CD4-positive, alpha-beta T cell (primary cell): ENCODE data around the gene CREB3L1. TPM values are rescaled to one million over a fixed set of nuclear protein-coding genes. Genes with fewer than 3 reads are reported as not detected.

Experiments
- ATAC-seq: fragments of 200-7000 bp; cut with Tn5 transposase; one replicate; pipeline ENCODE4 v1.10.0; 2022; ENCODE audit warnings: mild to moderate bottlenecking; ENCODE audit not compliant: poor library complexity
- CTCF ChIA-PET: fragments of 350-600 bp; sonication (Branson Sonifier 250); formaldehyde crosslinking; loops from one replicate; lab custom pipeline; 2021; ENCODE audit warnings: antibody characterized with exemption, inconsistent platforms; lab: Charles Lee
- POLR2A ChIA-PET: fragments of 350-600 bp; sonication (Branson Sonifier 250); formaldehyde crosslinking; loops from one replicate; lab custom pipeline; 2021; ENCODE audit warnings: antibody characterized with exemption, inconsistent platforms; lab: Charles Lee
- DNase-seq, 14 experiments: peaks; one replicate each; pipeline ENCODE4 v3.0.0-alpha.2; 2013 to 2020; ENCODE audit warnings: mixed read lengths in 2 of 14
- H3K27ac ChIP-seq, 2 donors: one replicate each; pipeline versions ENCODE4 v1.5.1 to v1.7.0; 2013; ENCODE audit warnings: low read length in 2 of 2, low read depth in 1 of 2, mild to moderate bottlenecking in 1 of 2
- H3K27me3 ChIP-seq, 2 experiments: 1 replicate in 1 of 2; 2 replicates in 1 of 2; pipeline versions ENCODE4 v1.6.1 to v1.7.0; 2013; ENCODE audit warnings: low read length in 2 of 2, control low read depth in 1 of 2, mild to moderate bottlenecking in 1 of 2, moderate library complexity in 1 of 2; ENCODE audit not compliant: insufficient read depth in 2 of 2, control insufficient read depth in 1 of 2
- H3K36me3 ChIP-seq: one replicate; pipeline ENCODE4 v1.6.1; 2013; ENCODE audit warnings: low read length, control low read depth; ENCODE audit not compliant: insufficient read depth
- H3K4me1 ChIP-seq: one replicate; pipeline ENCODE4 v1.6.1; 2013; ENCODE audit warnings: low read length, control low read depth; ENCODE audit not compliant: insufficient read depth
- H3K4me3 ChIP-seq: one replicate; pipeline ENCODE4 v1.5.1; 2013; ENCODE audit warnings: mild to moderate bottlenecking, low read length, moderate library complexity
- H3K9me3 ChIP-seq, 2 experiments: 1 replicate in 1 of 2; 2 replicates in 1 of 2; pipeline versions ENCODE4 v1.6.1 to v1.7.0; 2013; ENCODE audit warnings: low read length in 2 of 2, mild to moderate bottlenecking in 2 of 2, control low read depth in 1 of 2, moderate library complexity in 1 of 2; ENCODE audit not compliant: control insufficient read depth in 1 of 2, insufficient read depth in 1 of 2
- H3K27ac Mint-ChIP-seq: one replicate; pipeline ENCODE4 v1.8.0; 2020; ENCODE audit warnings: mixed read lengths
- H3K27me3 Mint-ChIP-seq: one replicate; pipeline ENCODE4 v1.8.0; 2021; ENCODE audit warnings: mixed read lengths
- H3K36me3 Mint-ChIP-seq: one replicate; pipeline ENCODE4 v1.8.0; 2021; ENCODE audit warnings: low read depth, mixed read lengths
- H3K4me1 Mint-ChIP-seq: one replicate; pipeline ENCODE4 v1.8.0; 2021; ENCODE audit warnings: low read depth, mixed read lengths
- H3K4me3 Mint-ChIP-seq: one replicate; pipeline ENCODE4 v1.8.0; 2020; ENCODE audit warnings: mild to moderate bottlenecking, mixed read lengths
- H3K9me3 Mint-ChIP-seq: one replicate; pipeline ENCODE4 v1.8.0; 2020; ENCODE audit warnings: mixed read lengths
- intact Hi-C, 2 experiments: fragments of 100-400 bp; cut with DNase I in 1 of 2; cut with micrococcal nuclease in 1 of 2; formaldehyde crosslinking; loops; one replicate each; pipeline versions ENCODE4 v1.15.1 to v1.9.0; 2023 to 2025; cut with DNase I, micrococcal nuclease
- total RNA-seq, 174 experiments: library from RNA in 2 of 174; stranded (reverse) in 2 of 174; gene quantifications; one replicate each; pipeline ENCODE4 v1.2.3 and lab custom pipeline; 2021 to 2026
- TF ChIP-seq, protein P1 (sequence below): fragments of 200-600 bp; IDR thresholded peaks from one replicate; pipeline ENCODE4 v1.8.0; 2022; ENCODE audit warnings: antibody characterized with exemption, mild to moderate bottlenecking

CREB3L1 gene
- total RNA-seq, 2 experiments from 2014 or later = not detected

GRCh38 chr11:46278387-46279125, 1.1 kb downstream of the CREB3L1 start:
- no peak overlapping the region for H3K4me3 ChIP-seq
- POLR2A ChIA-PET = no interaction called here
- H3K4me1 ChIP-seq = peaks cover 12% of the 10 kb centered on the region
- peaks cover 26 to 41% of the 10 kb centered on the region in 2 experiments for H3K27me3 ChIP-seq
- H3K9me3 ChIP-seq = peaks cover 0 to 8% of the 10 kb centered on the region in 2 experiments
- H3K27me3 Mint-ChIP-seq = peaks cover 57% of the 10 kb centered on the region
- no peak overlapping the region for H3K27ac ChIP-seq
- ATAC-seq (peak; percentile 82), DNase-seq (peak in 9 of 14 experiments; percentile 9 to 46 (median 22))
- TF ChIP-seq, protein P1, sequence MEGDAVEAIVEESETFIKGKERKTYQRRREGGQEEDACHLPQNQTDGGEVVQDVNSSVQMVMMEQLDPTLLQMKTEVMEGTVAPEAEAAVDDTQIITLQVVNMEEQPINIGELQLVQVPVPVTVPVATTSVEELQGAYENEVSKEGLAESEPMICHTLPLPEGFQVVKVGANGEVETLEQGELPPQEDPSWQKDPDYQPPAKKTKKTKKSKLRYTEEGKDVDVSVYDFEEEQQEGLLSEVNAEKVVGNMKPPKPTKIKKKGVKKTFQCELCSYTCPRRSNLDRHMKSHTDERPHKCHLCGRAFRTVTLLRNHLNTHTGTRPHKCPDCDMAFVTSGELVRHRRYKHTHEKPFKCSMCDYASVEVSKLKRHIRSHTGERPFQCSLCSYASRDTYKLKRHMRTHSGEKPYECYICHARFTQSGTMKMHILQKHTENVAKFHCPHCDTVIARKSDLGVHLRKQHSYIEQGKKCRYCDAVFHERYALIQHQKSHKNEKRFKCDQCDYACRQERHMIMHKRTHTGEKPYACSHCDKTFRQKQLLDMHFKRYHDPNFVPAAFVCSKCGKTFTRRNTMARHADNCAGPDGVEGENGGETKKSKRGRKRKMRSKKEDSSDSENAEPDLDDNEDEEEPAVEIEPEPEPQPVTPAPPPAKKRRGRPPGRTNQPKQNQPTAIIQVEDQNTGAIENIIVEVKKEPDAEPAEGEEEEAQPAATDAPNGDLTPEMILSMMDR = no peak
- CTCF ChIA-PET = no interaction called here
- no peaks in the 10 kb centered on the region for H3K9me3 Mint-ChIP-seq
- intact Hi-C loops = no loop called here
- H3K4me3 Mint-ChIP-seq = peak overlapping the region; percentile 43
- H3K36me3 ChIP-seq = no peaks in the 10 kb centered on the region
- peaks cover 9% of the 10 kb centered on the region for H3K4me1 Mint-ChIP-seq
- no peaks in the 10 kb centered on the region for H3K36me3 Mint-ChIP-seq
- no peak overlapping the region for H3K27ac Mint-ChIP-seq

- CTCF ChIA-PET = no interaction called here
- ATAC-seq (no peak), DNase-seq (no peak)
- Histone ChIP-seq H3K27ac (no peak overlapping the region), H3K4me3 (no peak overlapping the region), H3K4me1 (peaks cover 12% of the 10 kb centered on the region), H3K27me3 (peaks cover 26 to 41% of the 10 kb centered on the region in 2 experiments), H3K36me3 (no peaks in the 10 kb centered on the region), H3K9me3 (peaks cover 0 to 8% of the 10 kb centered on the region in 2 experiments)
- H3K4me1 Mint-ChIP-seq = peaks cover 9% of the 10 kb centered on the region
- POLR2A ChIA-PET = no interaction called here
- no peaks in the 10 kb centered on the region for H3K36me3 Mint-ChIP-seq
- H3K27me3 Mint-ChIP-seq = peaks cover 62% of the 10 kb centered on the region
- no peak overlapping the region for H3K27ac Mint-ChIP-seq
- H3K9me3 Mint-ChIP-seq = no peaks in the 10 kb centered on the region
- intact Hi-C loops = no loop called here
- H3K4me3 Mint-ChIP-seq = no peak overlapping the region
- TF ChIP-seq, protein P1 = no peak
These were observed 2.0 kb downstream of the CREB3L1 start for GRCh38 chr11:46279126-46280099.

GRCh38 chr11:46280706-46281105, 3.2 kb downstream of the CREB3L1 start:
- no peak overlapping the region for H3K4me3 ChIP-seq
- peaks cover 9% of the 10 kb centered on the region for H3K4me1 Mint-ChIP-seq
- H3K36me3 ChIP-seq = no peaks in the 10 kb centered on the region
- H3K27me3 Mint-ChIP-seq = peaks cover 52% of the 10 kb centered on the region
- no peak overlapping the region for H3K27ac ChIP-seq
- intact Hi-C loops = no loop called here
- no peak for DNase-seq
- H3K27me3 ChIP-seq = peaks cover 30 to 39% of the 10 kb centered on the region in 2 experiments
- no peaks in the 10 kb centered on the region for H3K36me3 Mint-ChIP-seq
- TF ChIP-seq, protein P1 = no peak
- no peaks in the 10 kb centered on the region for H3K9me3 Mint-ChIP-seq
- CTCF ChIA-PET = no interaction called here
- H3K4me3 Mint-ChIP-seq = no peak overlapping the region
- H3K9me3 ChIP-seq = peaks cover 0 to 8% of the 10 kb centered on the region in 2 experiments
- H3K27ac Mint-ChIP-seq = no peak overlapping the region
- POLR2A ChIA-PET = interaction anchor here (1.4 kb wide), 1 partner anchor 10 kb away, joined by 3 read pairs; no protein-coding TSS in a partner anchor
- peaks cover 12% of the 10 kb centered on the region for H3K4me1 ChIP-seq
- no peak for ATAC-seq
